A673 (cell line): ENCODE results near the gene SIVA1.

Experiments
- EZH2 ChIP-seq: fragments of 200-600 bp; sonication (generic); IDR thresholded peaks from 2 replicates; pipeline ENCODE4 v1.6.1; 2017; ENCODE audit warnings: borderline replicate concordance, low read depth, mild to moderate bottlenecking, mixed read lengths, antibody characterized with exemption, low read length; ENCODE audit not compliant: poor library complexity, severe bottlenecking
- TF ChIP-seq, protein P1 (sequence below): fragments of 300-800, 200-600 bp; sonication (generic); conservative IDR thresholded peaks from 2 replicates; pipeline ENCODE4 v1.5.1; 2017; ENCODE audit warnings: low read depth, mild to moderate bottlenecking, antibody characterized with exemption, low read length, moderate library complexity, mixed read lengths

DNA sequence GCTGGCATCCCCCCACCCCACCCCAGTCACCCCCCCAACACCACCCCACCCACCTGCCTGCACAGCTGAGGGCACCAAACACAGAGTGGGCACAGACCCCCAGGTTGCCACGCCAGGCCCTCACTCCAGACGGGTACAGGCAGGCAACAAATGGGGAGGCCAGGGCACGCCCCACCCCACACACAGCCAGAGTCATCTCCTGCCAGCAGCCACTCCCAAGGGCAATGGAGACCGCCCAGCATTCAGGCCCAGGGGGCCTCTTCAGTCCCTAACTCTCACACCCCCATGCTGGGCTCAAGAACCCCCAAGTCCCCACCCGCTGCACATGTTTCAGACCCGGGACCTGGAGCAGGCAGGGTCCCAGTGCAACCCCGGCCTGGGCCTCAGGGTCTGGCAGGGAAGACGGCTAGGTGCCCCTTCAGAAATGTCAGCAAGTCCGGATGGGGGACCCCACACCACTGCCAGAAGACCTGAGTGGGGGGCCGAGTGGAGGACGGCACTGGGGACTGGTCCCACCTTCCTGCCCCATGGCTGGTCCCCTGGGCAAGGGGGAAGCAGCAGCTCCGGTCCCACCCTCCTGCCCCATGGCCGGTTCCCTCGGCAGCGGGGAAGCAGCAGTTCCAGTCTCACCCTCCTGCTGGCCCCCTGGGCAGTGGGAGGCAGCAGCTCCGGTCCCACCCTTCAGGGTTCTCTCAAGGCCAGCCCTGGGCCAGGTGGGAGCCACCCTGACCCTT is 30.7 kb downstream of the SIVA1 start:
- TF ChIP-seq, protein P1, sequence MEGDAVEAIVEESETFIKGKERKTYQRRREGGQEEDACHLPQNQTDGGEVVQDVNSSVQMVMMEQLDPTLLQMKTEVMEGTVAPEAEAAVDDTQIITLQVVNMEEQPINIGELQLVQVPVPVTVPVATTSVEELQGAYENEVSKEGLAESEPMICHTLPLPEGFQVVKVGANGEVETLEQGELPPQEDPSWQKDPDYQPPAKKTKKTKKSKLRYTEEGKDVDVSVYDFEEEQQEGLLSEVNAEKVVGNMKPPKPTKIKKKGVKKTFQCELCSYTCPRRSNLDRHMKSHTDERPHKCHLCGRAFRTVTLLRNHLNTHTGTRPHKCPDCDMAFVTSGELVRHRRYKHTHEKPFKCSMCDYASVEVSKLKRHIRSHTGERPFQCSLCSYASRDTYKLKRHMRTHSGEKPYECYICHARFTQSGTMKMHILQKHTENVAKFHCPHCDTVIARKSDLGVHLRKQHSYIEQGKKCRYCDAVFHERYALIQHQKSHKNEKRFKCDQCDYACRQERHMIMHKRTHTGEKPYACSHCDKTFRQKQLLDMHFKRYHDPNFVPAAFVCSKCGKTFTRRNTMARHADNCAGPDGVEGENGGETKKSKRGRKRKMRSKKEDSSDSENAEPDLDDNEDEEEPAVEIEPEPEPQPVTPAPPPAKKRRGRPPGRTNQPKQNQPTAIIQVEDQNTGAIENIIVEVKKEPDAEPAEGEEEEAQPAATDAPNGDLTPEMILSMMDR: no peak
- no peak for TF ChIP-seq EZH2
